ENCODE results near the gene GGT6.

The GGT6 gene

GRCh38 chr17:4577386-4577993 is 17.1 kb upstream of the GGT6 start:
- no peak for TF ChIP-seq CTCF (IDR thresholded peaks at IDR 0.05; ENCODE audit: poor library complexity, severe bottlenecking)
- DNase-seq (ENCODE audit: low spot score) (no peak), ATAC-seq (ENCODE audit: low read depth) (no peak)
- H3K27ac ChIP-seq (ENCODE audit: poor library complexity, severe bottlenecking): no peak overlapping the region
- H3K27me3 ChIP-seq (ENCODE audit: insufficient read depth, poor library complexity, severe bottlenecking): peaks cover 8% of the 10 kb centered on the region
- H3K36me3 ChIP-seq (ENCODE audit: low read depth): no peaks in the 10 kb centered on the region
- H3K4me3 ChIP-seq (ENCODE audit: severe bottlenecking): no peak overlapping the region
- H3K4me1 ChIP-seq (ENCODE audit: insufficient read depth, poor library complexity, severe bottlenecking): no peaks in the 10 kb centered on the region
- H3K9me3 ChIP-seq (ENCODE audit: severe bottlenecking): no peaks in the 10 kb centered on the region

GRCh38 chr17:4576729-4577322 is 16.4 kb upstream of the GGT6 start:
- TF ChIP-seq CTCF (IDR thresholded peaks at IDR 0.05; ENCODE audit: poor library complexity, severe bottlenecking): no peak
- Histone ChIP-seq H3K27ac (ENCODE audit: poor library complexity, severe bottlenecking) (no peak overlapping the region), H3K4me1 (ENCODE audit: insufficient read depth, poor library complexity, severe bottlenecking) (no peaks in the 10 kb centered on the region), H3K4me3 (ENCODE audit: severe bottlenecking) (no peak overlapping the region), H3K27me3 (ENCODE audit: insufficient read depth, poor library complexity, severe bottlenecking) (peaks cover 1% of the 10 kb centered on the region), H3K9me3 (ENCODE audit: severe bottlenecking) (no peaks in the 10 kb centered on the region), H3K36me3 (ENCODE audit: low read depth) (no peaks in the 10 kb centered on the region)
- ATAC-seq (ENCODE audit: low read depth) (no peak), DNase-seq (ENCODE audit: low spot score) (no peak)

GRCh38 chr17:4576161-4576558 is 15.8 kb upstream of the GGT6 start:
- no peak for TF ChIP-seq CTCF (IDR thresholded peaks at IDR 0.05; ENCODE audit: poor library complexity, severe bottlenecking)
- ATAC-seq (ENCODE audit: low read depth) (no peak), DNase-seq (ENCODE audit: low spot score) (no peak)
- H3K4me1 ChIP-seq (ENCODE audit: insufficient read depth, poor library complexity, severe bottlenecking): no peaks in the 10 kb centered on the region
- H3K27me3 ChIP-seq (ENCODE audit: insufficient read depth, poor library complexity, severe bottlenecking): no peaks in the 10 kb centered on the region
- H3K36me3 ChIP-seq (ENCODE audit: low read depth): no peaks in the 10 kb centered on the region
- no peak overlapping the region for H3K27ac ChIP-seq (ENCODE audit: poor library complexity, severe bottlenecking)
- H3K9me3 ChIP-seq (ENCODE audit: severe bottlenecking): no peaks in the 10 kb centered on the region
- no peak overlapping the region for H3K4me3 ChIP-seq (ENCODE audit: severe bottlenecking)

- TF ChIP-seq CTCF (IDR thresholded peaks at IDR 0.05; ENCODE audit: poor library complexity, severe bottlenecking): no peak
- Histone ChIP-seq H3K9me3 (ENCODE audit: severe bottlenecking) (no peaks in the 10 kb centered on the region), H3K4me1 (ENCODE audit: insufficient read depth, poor library complexity, severe bottlenecking) (no peaks in the 10 kb centered on the region), H3K27ac (ENCODE audit: poor library complexity, severe bottlenecking) (no peak overlapping the region), H3K27me3 (ENCODE audit: insufficient read depth, poor library complexity, severe bottlenecking) (no peaks in the 10 kb centered on the region), H3K4me3 (ENCODE audit: severe bottlenecking) (no peak overlapping the region), H3K36me3 (ENCODE audit: low read depth) (no peaks in the 10 kb centered on the region)
- DNase-seq (ENCODE audit: low spot score): no peak
- no peak for ATAC-seq (ENCODE audit: low read depth)
Observed at GRCh38 chr17:4574448-4575045, 14.2 kb upstream of the GGT6 start.

GRCh38 chr17:4573669-4574068 is 13.3 kb upstream of the GGT6 start:
- Histone ChIP-seq H3K9me3 (ENCODE audit: severe bottlenecking) (no peaks in the 10 kb centered on the region), H3K27ac (ENCODE audit: poor library complexity, severe bottlenecking) (no peak overlapping the region), H3K4me3 (ENCODE audit: severe bottlenecking) (no peak overlapping the region), H3K36me3 (ENCODE audit: low read depth) (no peaks in the 10 kb centered on the region), H3K4me1 (ENCODE audit: insufficient read depth, poor library complexity, severe bottlenecking) (no peaks in the 10 kb centered on the region), H3K27me3 (ENCODE audit: insufficient read depth, poor library complexity, severe bottlenecking) (no peaks in the 10 kb centered on the region)
- ATAC-seq (ENCODE audit: low read depth) (no peak), DNase-seq (ENCODE audit: low spot score) (no peak)
- no peak for TF ChIP-seq CTCF (IDR thresholded peaks at IDR 0.05; ENCODE audit: poor library complexity, severe bottlenecking)

Data from RWPE2 (cell line).